Neuron (in vitro differentiated cells): ENCODE results near the gene ASAP2.
"Not testable (repeated sequence)": the region's sequence is repeated elsewhere in the genome, so short reads cannot be mapped to it uniquely, and the experiment has no call there.

Experiments
- H2AFZ ChIP-seq: one replicate; pipeline ENCODE4 v1.6.1; 2013; ENCODE audit warnings: low read depth, mild to moderate bottlenecking, inconsistent platforms, low read length, moderate library complexity
- H3K27me3 ChIP-seq: one replicate; pipeline ENCODE4 v1.6.1; 2013; ENCODE audit warnings: low read length; ENCODE audit not compliant: insufficient read depth
- H3K36me3 ChIP-seq: one replicate; pipeline ENCODE4 v1.6.1; 2013; ENCODE audit warnings: low read length; ENCODE audit not compliant: insufficient read depth
- H3K4me1 ChIP-seq: one replicate; pipeline ENCODE4 v1.6.1; 2013; ENCODE audit warnings: low read length; ENCODE audit not compliant: insufficient read depth
- H3K4me3 ChIP-seq: 2 replicates; pipeline ENCODE4 v1.5.1; 2013; ENCODE audit warnings: mild to moderate bottlenecking, low read length, moderate library complexity
- H3K9me3 ChIP-seq: one replicate; pipeline ENCODE4 v1.6.1; 2013; ENCODE audit warnings: low read length

ASAP2 gene

GRCh38 chr2:9210030-9210429 lies 3.4 kb downstream of the ASAP2 start:
- no peaks in the 10 kb centered on the region for H3K27me3 ChIP-seq
- H3K4me1 ChIP-seq, result peaks cover 22% of the 10 kb centered on the region
- H3K4me3 ChIP-seq, result no peak overlapping the region
- no peak overlapping the region for H2AFZ ChIP-seq
- H3K36me3 ChIP-seq, result peaks cover 9% of the 10 kb centered on the region
- no peaks in the 10 kb centered on the region for H3K9me3 ChIP-seq

- peaks cover 15% of the 10 kb centered on the region for H3K4me1 ChIP-seq
- no peaks in the 10 kb centered on the region for H3K9me3 ChIP-seq
- peaks cover 9% of the 10 kb centered on the region for H3K36me3 ChIP-seq
- H2AFZ ChIP-seq, result no peak overlapping the region
- no peaks in the 10 kb centered on the region for H3K27me3 ChIP-seq
- no peak overlapping the region for H3K4me3 ChIP-seq
Measured at GRCh38 chr2:9211496-9211895, 4.9 kb downstream of the ASAP2 start.

- H3K4me1 ChIP-seq, result peaks cover 15% of the 10 kb centered on the region
- no peaks in the 10 kb centered on the region for H3K9me3 ChIP-seq
- H3K27me3 ChIP-seq, result no peaks in the 10 kb centered on the region
- H3K4me3 ChIP-seq, result no peak overlapping the region
- H2AFZ ChIP-seq, result no peak overlapping the region
- H3K36me3 ChIP-seq, result peaks cover 9% of the 10 kb centered on the region
Measured at GRCh38 chr2:9212010-9212635, 5.5 kb downstream of the ASAP2 start.

GRCh38 chr2:9212661-9213411 lies 6.2 kb downstream of the ASAP2 start:
- no peak overlapping the region for H3K4me3 ChIP-seq
- no peak overlapping the region for H2AFZ ChIP-seq
- no peaks in the 10 kb centered on the region for H3K9me3 ChIP-seq
- no peaks in the 10 kb centered on the region for H3K27me3 ChIP-seq
- peaks cover 9% of the 10 kb centered on the region for H3K36me3 ChIP-seq
- H3K4me1 ChIP-seq, result peaks cover 15% of the 10 kb centered on the region

- H3K4me3 ChIP-seq, result no peak overlapping the region
- peaks cover 9% of the 10 kb centered on the region for H3K36me3 ChIP-seq
- no peaks in the 10 kb centered on the region for H3K9me3 ChIP-seq
- H2AFZ ChIP-seq, result no peak overlapping the region
- peaks cover 12% of the 10 kb centered on the region for H3K4me1 ChIP-seq
- H3K27me3 ChIP-seq, result no peaks in the 10 kb centered on the region
Measured at GRCh38 chr2:9213477-9214051, 7.0 kb downstream of the ASAP2 start.

- Histone ChIP-seq H3K4me3 (no peak overlapping the region), H3K4me1 (peaks cover 10% of the 10 kb centered on the region), H3K36me3 (peaks cover 8% of the 10 kb centered on the region), H2AFZ (no peak overlapping the region), H3K9me3 (peaks cover 2% of the 10 kb centered on the region), H3K27me3 (no peaks in the 10 kb centered on the region)
Measured at GRCh38 chr2:9214873-9215272, 8.3 kb downstream of the ASAP2 start.

- Histone ChIP-seq H3K27me3 (no peaks in the 10 kb centered on the region), H3K4me1 (peaks cover 10% of the 10 kb centered on the region), H3K9me3 (peaks cover 3% of the 10 kb centered on the region), H3K36me3 (peaks cover 7% of the 10 kb centered on the region), H3K4me3 (no peak overlapping the region), H2AFZ (no peak overlapping the region)
Measured at GRCh38 chr2:9215680-9216079, 9.1 kb downstream of the ASAP2 start.

- H2AFZ ChIP-seq, H3K4me3 ChIP-seq, H3K27me3 ChIP-seq, H3K36me3 ChIP-seq, H3K4me1 ChIP-seq, H3K9me3 ChIP-seq: not testable (repeated sequence)
Measured at GRCh38 chr2:9216143-9216542, 9.5 kb downstream of the ASAP2 start.

- no peaks in the 10 kb centered on the region for H3K4me1 ChIP-seq
- no peaks in the 10 kb centered on the region for H3K36me3 ChIP-seq
- H3K9me3 ChIP-seq, result peaks cover 7% of the 10 kb centered on the region
- no peaks in the 10 kb centered on the region for H3K27me3 ChIP-seq
- H2AFZ ChIP-seq, result no peak overlapping the region
- no peak overlapping the region for H3K4me3 ChIP-seq
Measured at GRCh38 chr2:9217838-9218770, 11.5 kb downstream of the ASAP2 start.

GRCh38 chr2:9219027-9219445 lies 12.4 kb downstream of the ASAP2 start:
- Histone ChIP-seq H3K4me3 (no peak overlapping the region), H2AFZ (no peak overlapping the region), H3K36me3 (no peaks in the 10 kb centered on the region), H3K4me1 (no peaks in the 10 kb centered on the region), H3K9me3 (peaks cover 7% of the 10 kb centered on the region), H3K27me3 (no peaks in the 10 kb centered on the region)

GRCh38 chr2:9220201-9220600 lies 13.6 kb downstream of the ASAP2 start:
- no peak overlapping the region for H3K4me3 ChIP-seq
- no peaks in the 10 kb centered on the region for H3K27me3 ChIP-seq
- no peaks in the 10 kb centered on the region for H3K4me1 ChIP-seq
- H2AFZ ChIP-seq, result no peak overlapping the region
- H3K9me3 ChIP-seq, result peaks cover 9% of the 10 kb centered on the region
- H3K36me3 ChIP-seq, result no peaks in the 10 kb centered on the region

- Histone ChIP-seq H2AFZ (no peak overlapping the region), H3K9me3 (peaks cover 9% of the 10 kb centered on the region), H3K36me3 (no peaks in the 10 kb centered on the region), H3K27me3 (no peaks in the 10 kb centered on the region), H3K4me3 (no peak overlapping the region), H3K4me1 (peaks cover 3% of the 10 kb centered on the region)
Measured at GRCh38 chr2:9221223-9221622, 14.6 kb downstream of the ASAP2 start.
